NCI-H526 (cell line): ENCODE data around the gene RSPH9.
"Not testable (repeated sequence)": the region's sequence is repeated elsewhere in the genome, so short reads cannot be mapped to it uniquely, and the experiment has no call there.

Experiments used
- DNase-seq, 2 experiments: peaks; one replicate each; lab custom pipeline; 2025; lab: John Stamatoyannopoulos, UW

Gene RSPH9

GRCh38 chr6:43687079-43687436, 42.2 kb downstream of the RSPH9 start:
- no peak for DNase-seq

GRCh38 chr6:43687437-43688347, 42.9 kb downstream of the RSPH9 start, which contains the start of gene MRPS18A:
TSS of gene MRPS18A (minus strand) at chr6:43687791. CDS start at chr6:43687779, 12 bp downstream.
- DNase-seq: peak; percentile 74 to 85

GRCh38 chr6:43689421-43689820, 44.6 kb downstream of the RSPH9 start:
- DNase-seq: no peak

GRCh38 chr6:43695215-43695966, 50.6 kb downstream of the RSPH9 start:
- DNase-seq: no peak

- DNase-seq: no peak
Measured at GRCh38 chr6:43695967-43696291, 51.1 kb downstream of the RSPH9 start.

GRCh38 chr6:43697421-43697820, 52.6 kb downstream of the RSPH9 start:
- no peak for DNase-seq

GRCh38 chr6:43698584-43699349, 53.9 kb downstream of the RSPH9 start:
- no peak for DNase-seq

- peak in 1 of 2 experiments; percentile 38 for DNase-seq
Measured at GRCh38 chr6:43699564-43700186, 54.8 kb downstream of the RSPH9 start.

GRCh38 chr6:43700939-43701560, 56.2 kb downstream of the RSPH9 start:
- DNase-seq: not testable (repeated sequence)

- DNase-seq: no peak
Measured at GRCh38 chr6:43702171-43702533, 57.3 kb downstream of the RSPH9 start.

GRCh38 chr6:43702534-43703440, 58.0 kb downstream of the RSPH9 start:
- DNase-seq: peak; percentile 89 to 92

- no peak for DNase-seq
Measured at GRCh38 chr6:43703512-43704429, 58.9 kb downstream of the RSPH9 start.

- peak in 1 of 2 experiments; percentile 26 for DNase-seq
Measured at GRCh38 chr6:43705996-43706395, 61.2 kb downstream of the RSPH9 start.

GRCh38 chr6:43706788-43707187, 62.0 kb downstream of the RSPH9 start:
- no peak for DNase-seq

GRCh38 chr6:43707269-43707668, 62.4 kb downstream of the RSPH9 start:
- no peak for DNase-seq

- DNase-seq: no peak
Measured at GRCh38 chr6:43707767-43708166, 62.9 kb downstream of the RSPH9 start.

GRCh38 chr6:43708860-43709653, 64.2 kb downstream of the RSPH9 start:
- no peak for DNase-seq

- DNase-seq: no peak
Measured at GRCh38 chr6:43709654-43710303, 64.9 kb downstream of the RSPH9 start.
